ENCODE results near the gene NOD1.
"Not testable (repeated sequence)": the region's sequence is repeated elsewhere in the genome, so short reads cannot be mapped to it uniquely, and the experiment has no call there.

DNA sequence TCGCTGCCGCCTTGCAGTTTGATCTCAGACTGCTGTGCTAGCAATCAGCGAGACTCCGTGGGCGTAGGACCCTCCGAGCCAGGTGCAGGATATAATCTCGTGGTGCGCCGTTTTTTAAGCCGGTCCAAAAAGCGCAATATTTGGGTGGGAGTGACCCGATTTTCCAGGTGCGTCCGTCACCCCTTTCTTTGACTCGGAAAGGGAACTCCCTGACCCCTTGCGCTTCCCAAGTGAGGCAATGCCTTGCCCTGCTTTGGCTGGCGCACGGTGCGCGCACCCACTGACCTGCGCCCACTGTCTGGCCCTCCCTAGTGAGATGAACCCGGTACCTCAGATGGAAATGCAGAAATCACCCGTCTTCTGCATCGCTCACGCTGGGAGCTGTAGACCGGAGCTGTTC lies 58.5 kb downstream of the NOD1 start:
- TF ChIP-seq, protein P1, sequence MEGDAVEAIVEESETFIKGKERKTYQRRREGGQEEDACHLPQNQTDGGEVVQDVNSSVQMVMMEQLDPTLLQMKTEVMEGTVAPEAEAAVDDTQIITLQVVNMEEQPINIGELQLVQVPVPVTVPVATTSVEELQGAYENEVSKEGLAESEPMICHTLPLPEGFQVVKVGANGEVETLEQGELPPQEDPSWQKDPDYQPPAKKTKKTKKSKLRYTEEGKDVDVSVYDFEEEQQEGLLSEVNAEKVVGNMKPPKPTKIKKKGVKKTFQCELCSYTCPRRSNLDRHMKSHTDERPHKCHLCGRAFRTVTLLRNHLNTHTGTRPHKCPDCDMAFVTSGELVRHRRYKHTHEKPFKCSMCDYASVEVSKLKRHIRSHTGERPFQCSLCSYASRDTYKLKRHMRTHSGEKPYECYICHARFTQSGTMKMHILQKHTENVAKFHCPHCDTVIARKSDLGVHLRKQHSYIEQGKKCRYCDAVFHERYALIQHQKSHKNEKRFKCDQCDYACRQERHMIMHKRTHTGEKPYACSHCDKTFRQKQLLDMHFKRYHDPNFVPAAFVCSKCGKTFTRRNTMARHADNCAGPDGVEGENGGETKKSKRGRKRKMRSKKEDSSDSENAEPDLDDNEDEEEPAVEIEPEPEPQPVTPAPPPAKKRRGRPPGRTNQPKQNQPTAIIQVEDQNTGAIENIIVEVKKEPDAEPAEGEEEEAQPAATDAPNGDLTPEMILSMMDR (IDR thresholded peaks at IDR 0.05; ENCODE audit: control extremely low read depth in 1 of 3, insufficient read depth in 1 of 3, low read depth in 1 of 3, low read length in 3 of 3): not testable (repeated sequence)
- not testable (repeated sequence) for TF ChIP-seq YY1 (IDR thresholded peaks at IDR 0.05; ENCODE audit: low read depth, low read length)

Data from H1 (cell line).